Fibroblast of the aortic adventitia (primary cell): ENCODE data around the gene RNF146. TPM values are rescaled to one million over a fixed set of nuclear protein-coding genes. Genes with fewer than 3 reads are reported as not detected.
"Not testable (repeated sequence)": the region's sequence is repeated elsewhere in the genome, so short reads cannot be mapped to it uniquely, and the experiment has no call there.

ENCODE experiments used
- DNase-seq: peaks from one replicate; pipeline ENCODE4 v3.0.0-alpha.2; 2010; ENCODE audit warnings: low read depth
- H3K4me3 ChIP-seq: 2 replicates; pipeline ENCODE4 v1.5.1; 2011; ENCODE audit warnings: low read depth, mild to moderate bottlenecking, control low read depth, low read length, moderate library complexity
- CTCF ChIP-seq: IDR thresholded peaks from 2 replicates; pipeline ENCODE4 v1.5.1; 2011; ENCODE audit warnings: mild to moderate bottlenecking, low read length, control low read depth, inconsistent platforms; ENCODE audit not compliant: insufficient read depth
- small RNA-seq: library from RNA; depleted of rRNA; stranded (forward); fragments of <200 nt; gene quantifications from one replicate; pipeline ENCODE3, GENCODE V24; 2012
- total RNA-seq: library from RNA; depleted of rRNA; stranded (reverse); fragments of >200 nt; gene quantifications from 2 replicates; pipeline ENCODE4 v1.2.3, GENCODE V29; 2012; ENCODE audit warnings: low replicate concordance

Gene RNF146
- total RNA-seq, 1 donor, result 55.6 TPM

GRCh38 chr6:127305741-127306140, 39.1 kb downstream of the RNF146 start:
- no peak for DNase-seq
- no peak for TF ChIP-seq CTCF
- no peak overlapping the region for H3K4me3 ChIP-seq

GRCh38 chr6:127317388-127318128, 50.9 kb downstream of the RNF146 start:
- no peak for TF ChIP-seq CTCF
- no peak overlapping the region for H3K4me3 ChIP-seq
- DNase-seq, result no peak

GRCh38 chr6:127319686-127320085, 53.0 kb downstream of the RNF146 start:
- no peak for TF ChIP-seq CTCF
- no peak overlapping the region for H3K4me3 ChIP-seq
- DNase-seq, result peak; percentile 78

GRCh38 chr6:127328043-127328609, 61.5 kb downstream of the RNF146 start:
- TF ChIP-seq CTCF, result no peak
- no peak for DNase-seq
- no peak overlapping the region for H3K4me3 ChIP-seq

- H3K4me3 ChIP-seq, DNase-seq: not testable (repeated sequence)
Observed at GRCh38 chr6:127331256-127331655, 64.6 kb downstream of the RNF146 start.

GRCh38 chr6:127332383-127332961, 65.8 kb downstream of the RNF146 start:
- DNase-seq, result no peak
- no peak overlapping the region for H3K4me3 ChIP-seq
- TF ChIP-seq CTCF, result no peak

Small RNAs within 50 kb of the gene (small RNA-seq; reads per million reads assigned to genes)
- gene RNA5SP217, result 0.19 reads per million

Other genes starting within 250 kb of the RNF146 start
- 2.5 and 7.9 TPM in 2 replicates for gene RSPO3, start 148.2 kb upstream of the RNF146 start, total RNA-seq
- gene ECHDC1, start 76.7 kb downstream of the RNF146 start, total RNA-seq, result 69.3 and 78.0 TPM in 2 replicates
- 1.5 and 12.8 TPM in 2 replicates for gene KIAA0408, start 192.5 kb downstream of the RNF146 start, total RNA-seq